ENCODE data around the gene GRIA4. TPM values are rescaled to one million over a fixed set of nuclear protein-coding genes. Genes with fewer than 3 reads are reported as not detected.

GRIA4 gene
- polyA plus RNA-seq, 1 donor = 7.3 TPM

DNA sequence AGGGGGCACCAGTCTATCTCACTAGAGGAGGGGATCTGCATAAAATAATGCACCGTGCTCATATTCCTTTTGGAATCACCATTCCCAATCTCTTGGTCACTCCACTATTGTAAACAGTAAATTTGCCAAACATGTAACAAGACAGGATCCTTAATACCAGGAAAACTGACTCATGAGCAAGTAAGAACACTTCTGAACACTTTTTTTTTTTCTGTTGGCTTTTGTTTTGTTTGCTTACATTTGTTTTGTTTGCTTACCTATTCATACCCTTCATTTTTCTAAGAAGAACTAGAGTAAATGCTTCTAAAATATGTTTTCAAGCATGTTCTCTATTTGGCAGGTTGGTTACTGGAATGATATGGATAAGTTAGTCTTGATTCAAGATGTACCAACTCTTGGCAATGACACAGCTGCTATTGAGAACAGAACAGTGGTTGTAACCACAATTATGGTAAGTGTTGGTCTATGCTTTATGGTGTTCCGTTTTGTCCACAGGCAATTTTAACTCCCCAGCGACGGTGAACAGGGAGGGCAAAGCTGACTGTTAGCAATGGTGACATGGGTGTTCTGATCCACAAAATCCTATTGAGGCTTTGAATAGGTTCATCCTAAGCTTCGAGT is 300.3 kb downstream of the GRIA4 start:
- DNase-seq = no peak
- H3K36me3 ChIP-seq (ENCODE audit: control insufficient read depth, insufficient read depth, low read length) = no peaks in the 10 kb centered on the region
- no peaks in the 10 kb centered on the region for H3K4me1 ChIP-seq (ENCODE audit: control insufficient read depth, insufficient read depth, low read length)
- H3K27me3 ChIP-seq (ENCODE audit: control insufficient read depth, insufficient read depth, low read length) = no peaks in the 10 kb centered on the region
- WGBS (ENCODE audit: insufficient coverage, low lambda C conversion rate) = 83% methylated on average over 1 of the region's 5 CpGs
- no peak overlapping the region for H3K27ac ChIP-seq (ENCODE audit: low read length)
- no peaks in the 10 kb centered on the region for H3K9me3 ChIP-seq (ENCODE audit: control insufficient read depth, low read depth, low read length)
- H3K4me3 ChIP-seq (ENCODE audit: low read length) = no peak overlapping the region

DNA sequence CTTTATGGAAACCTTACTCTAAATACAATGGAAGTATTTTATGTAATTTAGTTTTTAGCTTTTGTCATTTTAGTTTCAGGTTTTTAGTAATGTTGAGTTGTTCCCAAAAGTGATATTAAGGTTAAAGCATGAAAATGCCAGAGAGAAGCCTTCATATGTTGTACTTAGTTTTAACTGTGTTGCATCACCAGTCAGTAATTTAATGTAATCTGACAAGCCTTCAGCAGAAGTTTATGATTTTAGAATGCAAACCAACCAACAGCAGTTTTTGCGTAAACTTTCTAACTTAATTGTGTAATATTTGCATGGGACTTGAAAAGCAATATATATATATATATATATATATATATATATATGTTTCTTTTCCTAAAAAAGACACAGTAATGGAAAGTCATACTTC is 301.6 kb downstream of the GRIA4 start:
- no CpG with 5 or more reads among the region's 1 CpG for WGBS (ENCODE audit: insufficient coverage, low lambda C conversion rate)

DNA sequence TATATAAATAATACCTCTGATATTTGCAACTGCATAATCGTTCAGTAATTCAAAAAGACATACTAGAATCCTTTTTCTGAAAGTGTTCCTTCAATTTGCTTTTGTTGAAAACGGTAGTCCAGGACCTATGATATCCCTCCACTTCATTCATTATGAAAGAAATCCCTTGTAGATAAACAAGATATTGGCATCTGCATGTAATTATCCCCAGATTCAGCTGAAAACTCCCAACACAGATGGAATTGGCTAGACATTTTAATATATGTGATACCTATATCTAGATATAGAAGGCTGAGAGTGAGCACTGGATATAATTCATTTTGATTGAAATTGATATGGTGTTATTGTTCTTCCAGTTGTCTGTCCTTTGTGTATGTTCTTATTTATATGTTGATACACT is 302.8 kb downstream of the GRIA4 start:
- no CpG with 5 or more reads among the region's 2 CpGs for WGBS (ENCODE audit: insufficient coverage, low lambda C conversion rate)
- no peaks in the 10 kb centered on the region for H3K36me3 ChIP-seq (ENCODE audit: control insufficient read depth, insufficient read depth, low read length)
- no peak overlapping the region for H3K4me3 ChIP-seq (ENCODE audit: low read length)
- no peaks in the 10 kb centered on the region for H3K27me3 ChIP-seq (ENCODE audit: control insufficient read depth, insufficient read depth, low read length)
- H3K9me3 ChIP-seq (ENCODE audit: control insufficient read depth, low read depth, low read length) = no peaks in the 10 kb centered on the region
- H3K4me1 ChIP-seq (ENCODE audit: control insufficient read depth, insufficient read depth, low read length) = no peaks in the 10 kb centered on the region
- no peak for DNase-seq
- no peak overlapping the region for H3K27ac ChIP-seq (ENCODE audit: low read length)

More for the DNA sequence above, 301.6 kb downstream of the GRIA4 start:
- H3K9me3 ChIP-seq (ENCODE audit: control insufficient read depth, low read depth, low read length) = no peaks in the 10 kb centered on the region
- no peak overlapping the region for H3K27ac ChIP-seq (ENCODE audit: low read length)
- H3K27me3 ChIP-seq (ENCODE audit: control insufficient read depth, insufficient read depth, low read length) = no peaks in the 10 kb centered on the region
- H3K4me3 ChIP-seq (ENCODE audit: low read length) = no peak overlapping the region
- no peaks in the 10 kb centered on the region for H3K36me3 ChIP-seq (ENCODE audit: control insufficient read depth, insufficient read depth, low read length)
- no peaks in the 10 kb centered on the region for H3K4me1 ChIP-seq (ENCODE audit: control insufficient read depth, insufficient read depth, low read length)
- no peak for DNase-seq

DNA sequence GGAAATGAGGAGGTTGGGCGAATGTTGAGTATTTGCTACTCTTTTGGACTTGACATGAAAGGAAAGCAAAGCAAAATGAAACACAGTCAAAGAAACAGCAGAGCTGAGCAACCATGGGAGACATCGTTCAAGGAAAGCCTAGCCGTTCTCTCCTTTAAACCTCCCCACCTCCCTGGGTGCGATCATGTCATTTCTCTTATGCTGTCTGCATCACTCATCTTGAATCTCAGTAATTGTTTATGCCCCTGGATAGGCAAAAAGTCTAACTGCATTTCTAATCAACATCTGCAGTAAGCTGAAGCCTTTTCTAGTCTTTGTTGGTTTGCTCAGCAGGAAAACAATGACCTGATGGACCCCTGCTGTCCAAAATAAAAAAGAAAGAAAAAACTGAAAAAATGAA is 305.1 kb downstream of the GRIA4 start:
- no peak for DNase-seq
- Histone ChIP-seq H3K27ac (ENCODE audit: low read length) (no peak overlapping the region), H3K4me1 (ENCODE audit: control insufficient read depth, insufficient read depth, low read length) (no peaks in the 10 kb centered on the region), H3K9me3 (ENCODE audit: control insufficient read depth, low read depth, low read length) (no peaks in the 10 kb centered on the region), H3K36me3 (ENCODE audit: control insufficient read depth, insufficient read depth, low read length) (no peaks in the 10 kb centered on the region), H3K27me3 (ENCODE audit: control insufficient read depth, insufficient read depth, low read length) (no peaks in the 10 kb centered on the region), H3K4me3 (ENCODE audit: low read length) (no peak overlapping the region)
- WGBS (ENCODE audit: insufficient coverage, low lambda C conversion rate) = 40% methylated on average over 1 of the region's 4 CpGs

DNA sequence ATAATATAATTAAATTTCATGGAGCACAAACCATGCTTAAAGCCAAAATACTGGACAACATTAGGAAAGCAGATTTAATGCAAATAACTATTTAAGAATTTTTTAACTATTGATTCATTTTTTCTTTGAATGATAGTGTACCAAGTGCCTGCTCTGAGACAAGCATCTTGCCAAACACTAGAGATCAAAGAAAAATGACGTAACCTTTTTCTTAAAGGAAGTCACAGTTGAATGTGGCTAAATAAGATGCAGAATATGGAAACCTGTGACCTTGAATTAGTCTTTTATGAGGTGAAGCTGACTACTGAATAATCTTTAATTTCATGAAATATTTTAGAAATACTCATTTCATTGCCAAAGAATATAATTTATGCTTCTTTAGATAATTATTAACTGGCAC is 308.2 kb downstream of the GRIA4 start:
- no peaks in the 10 kb centered on the region for H3K36me3 ChIP-seq (ENCODE audit: control insufficient read depth, insufficient read depth, low read length)
- WGBS (ENCODE audit: insufficient coverage, low lambda C conversion rate) = 100% methylated on average over 1 of the region's 1 CpG

DNA sequence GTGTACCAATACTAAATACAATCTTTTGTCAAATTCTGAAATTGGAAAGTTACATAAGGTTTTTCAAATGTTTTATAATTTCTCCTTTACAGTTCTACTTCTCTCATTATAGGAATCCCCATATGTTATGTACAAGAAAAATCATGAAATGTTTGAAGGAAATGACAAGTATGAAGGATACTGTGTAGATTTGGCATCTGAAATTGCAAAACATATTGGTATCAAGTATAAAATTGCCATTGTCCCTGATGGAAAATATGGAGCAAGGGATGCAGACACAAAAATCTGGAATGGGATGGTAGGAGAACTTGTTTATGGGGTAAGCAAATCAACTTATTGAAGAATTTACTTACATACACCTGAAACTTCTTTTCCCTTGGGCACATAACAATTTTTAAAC is 308.7 kb downstream of the GRIA4 start:
- Histone ChIP-seq H3K4me3 (ENCODE audit: low read length) (no peak overlapping the region), H3K27ac (ENCODE audit: low read length) (no peak overlapping the region), H3K4me1 (ENCODE audit: control insufficient read depth, insufficient read depth, low read length) (no peaks in the 10 kb centered on the region), H3K9me3 (ENCODE audit: control insufficient read depth, low read depth, low read length) (no peaks in the 10 kb centered on the region), H3K36me3 (ENCODE audit: control insufficient read depth, insufficient read depth, low read length) (no peaks in the 10 kb centered on the region), H3K27me3 (ENCODE audit: control insufficient read depth, insufficient read depth, low read length) (no peaks in the 10 kb centered on the region)
- no peak for DNase-seq

More for the DNA sequence above, 308.2 kb downstream of the GRIA4 start:
- Histone ChIP-seq H3K4me1 (ENCODE audit: control insufficient read depth, insufficient read depth, low read length) (no peaks in the 10 kb centered on the region), H3K27me3 (ENCODE audit: control insufficient read depth, insufficient read depth, low read length) (no peaks in the 10 kb centered on the region), H3K9me3 (ENCODE audit: control insufficient read depth, low read depth, low read length) (no peaks in the 10 kb centered on the region), H3K27ac (ENCODE audit: low read length) (no peak overlapping the region), H3K4me3 (ENCODE audit: low read length) (no peak overlapping the region)
- no peak for DNase-seq

DNA sequence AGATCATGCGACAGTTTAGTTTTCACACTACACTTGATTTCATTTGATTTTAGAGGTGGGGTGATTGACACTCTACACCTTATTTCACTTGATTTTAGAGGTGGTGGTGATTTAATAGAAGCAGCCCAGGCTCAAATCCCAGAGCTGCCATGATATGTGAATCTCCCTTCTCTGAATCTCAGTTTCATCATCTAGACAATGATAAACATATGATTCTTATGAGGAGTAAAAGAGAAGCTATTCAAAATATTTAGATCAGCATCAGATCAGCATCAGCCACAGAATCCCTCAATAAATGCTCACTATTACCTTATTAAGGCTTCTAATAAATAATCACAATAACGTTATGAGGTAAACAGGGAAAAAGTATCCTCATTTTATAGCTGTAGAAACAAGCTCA is 313.4 kb downstream of the GRIA4 start:
- Histone ChIP-seq H3K4me3 (ENCODE audit: low read length) (no peak overlapping the region), H3K27ac (ENCODE audit: low read length) (no peak overlapping the region), H3K4me1 (ENCODE audit: control insufficient read depth, insufficient read depth, low read length) (no peaks in the 10 kb centered on the region), H3K27me3 (ENCODE audit: control insufficient read depth, insufficient read depth, low read length) (no peaks in the 10 kb centered on the region), H3K9me3 (ENCODE audit: control insufficient read depth, low read depth, low read length) (no peaks in the 10 kb centered on the region), H3K36me3 (ENCODE audit: control insufficient read depth, insufficient read depth, low read length) (no peaks in the 10 kb centered on the region)
- 93% methylated on average over 2 of the region's 2 CpGs for WGBS (ENCODE audit: insufficient coverage, low lambda C conversion rate)
- DNase-seq = no peak

DNA sequence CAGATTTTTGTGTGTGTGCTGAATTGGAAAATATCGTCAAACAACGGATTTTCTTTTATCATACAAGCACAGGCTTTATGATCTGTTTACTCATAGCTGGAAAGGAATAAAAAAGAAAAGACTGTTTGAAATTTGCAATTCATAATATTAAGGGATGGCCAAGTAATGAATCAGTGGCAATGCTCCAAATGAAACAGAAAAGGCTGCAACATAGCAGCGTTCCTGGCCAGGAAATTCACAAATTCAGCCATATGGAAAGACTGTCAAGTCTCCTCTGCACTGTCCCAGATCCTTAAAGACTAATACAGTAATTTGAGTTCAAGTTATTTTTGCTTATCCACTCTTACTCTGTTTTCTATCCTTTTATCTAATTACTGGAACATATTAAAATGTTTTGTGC is 313.9 kb downstream of the GRIA4 start:
- Histone ChIP-seq H3K27ac (ENCODE audit: low read length) (no peak overlapping the region), H3K4me1 (ENCODE audit: control insufficient read depth, insufficient read depth, low read length) (no peaks in the 10 kb centered on the region), H3K36me3 (ENCODE audit: control insufficient read depth, insufficient read depth, low read length) (no peaks in the 10 kb centered on the region), H3K27me3 (ENCODE audit: control insufficient read depth, insufficient read depth, low read length) (no peaks in the 10 kb centered on the region), H3K4me3 (ENCODE audit: low read length) (no peak overlapping the region), H3K9me3 (ENCODE audit: control insufficient read depth, low read depth, low read length) (no peaks in the 10 kb centered on the region)
- DNase-seq = no peak
- WGBS (ENCODE audit: insufficient coverage, low lambda C conversion rate) = 61% methylated on average over 3 of the region's 3 CpGs

DNA sequence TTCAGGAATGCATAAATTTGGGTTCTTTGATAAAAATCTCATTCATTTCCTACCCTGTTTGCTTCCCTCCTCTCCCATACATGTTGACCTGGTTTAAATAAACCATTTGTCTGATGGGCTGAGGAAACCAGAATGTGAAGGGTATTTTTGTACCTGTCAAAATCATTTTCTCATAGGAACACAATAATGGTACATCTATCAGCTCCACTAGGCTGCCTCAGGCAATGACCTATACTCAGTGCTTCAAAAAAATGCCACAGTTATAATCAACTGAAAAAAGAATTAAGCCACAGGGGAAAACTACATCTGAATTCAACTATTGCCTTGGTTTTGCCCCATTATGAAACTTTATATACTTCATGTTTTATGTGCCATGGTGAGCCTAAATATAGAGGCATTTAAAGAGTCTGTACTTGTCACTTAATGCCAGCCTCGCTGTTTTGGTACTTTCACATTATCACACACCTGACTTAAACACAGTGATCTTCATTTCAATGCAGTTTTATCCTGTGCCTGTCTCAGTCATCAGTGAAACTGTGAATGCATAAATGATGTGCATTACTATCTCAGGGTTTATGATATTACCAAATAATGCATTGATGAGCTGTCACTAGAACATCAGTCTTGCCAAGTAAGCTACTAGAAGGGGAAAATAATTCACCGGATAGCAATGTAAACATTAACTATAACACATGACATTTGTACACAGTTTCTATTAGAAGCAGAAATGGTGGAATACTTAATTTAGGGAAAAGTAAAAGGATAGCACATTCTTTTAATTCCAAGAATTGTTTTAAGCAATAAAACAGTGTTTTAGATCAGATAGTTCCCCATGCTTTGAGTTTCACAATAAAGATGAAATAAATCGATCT is 319.4 kb downstream of the GRIA4 start:
- WGBS (ENCODE audit: insufficient coverage, low lambda C conversion rate) = no CpG with 5 or more reads among the region's 3 CpGs
- H3K4me1 ChIP-seq (ENCODE audit: control insufficient read depth, insufficient read depth, low read length) = no peaks in the 10 kb centered on the region

DNA sequence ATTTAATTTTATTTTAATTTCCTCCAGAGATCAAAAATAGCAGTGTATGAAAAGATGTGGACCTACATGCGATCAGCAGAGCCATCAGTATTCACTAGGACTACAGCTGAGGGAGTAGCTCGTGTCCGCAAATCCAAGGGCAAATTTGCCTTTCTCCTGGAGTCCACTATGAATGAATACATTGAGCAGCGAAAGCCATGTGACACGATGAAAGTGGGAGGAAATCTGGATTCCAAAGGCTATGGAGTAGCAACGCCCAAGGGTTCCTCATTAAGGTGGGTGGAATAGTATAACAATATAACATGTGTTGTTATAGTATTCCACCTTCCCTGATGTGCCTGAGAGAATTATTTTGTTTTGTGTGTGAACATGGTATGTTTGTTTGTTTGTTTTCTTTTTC is 323.8 kb downstream of the GRIA4 start:
- no peaks in the 10 kb centered on the region for H3K9me3 ChIP-seq (ENCODE audit: control insufficient read depth, low read depth, low read length)
- H3K36me3 ChIP-seq (ENCODE audit: control insufficient read depth, insufficient read depth, low read length) = no peaks in the 10 kb centered on the region
- WGBS (ENCODE audit: insufficient coverage, low lambda C conversion rate) = no CpG with 5 or more reads among the region's 6 CpGs
- H3K27ac ChIP-seq (ENCODE audit: low read length) = no peak overlapping the region
- DNase-seq = no peak
- H3K4me3 ChIP-seq (ENCODE audit: low read length) = no peak overlapping the region
- H3K27me3 ChIP-seq (ENCODE audit: control insufficient read depth, insufficient read depth, low read length) = no peaks in the 10 kb centered on the region
- no peaks in the 10 kb centered on the region for H3K4me1 ChIP-seq (ENCODE audit: control insufficient read depth, insufficient read depth, low read length)

More for the DNA sequence above, 319.4 kb downstream of the GRIA4 start:
- DNase-seq = no peak
- Histone ChIP-seq H3K27ac (ENCODE audit: low read length) (no peak overlapping the region), H3K27me3 (ENCODE audit: control insufficient read depth, insufficient read depth, low read length) (no peaks in the 10 kb centered on the region), H3K9me3 (ENCODE audit: control insufficient read depth, low read depth, low read length) (no peaks in the 10 kb centered on the region), H3K36me3 (ENCODE audit: control insufficient read depth, insufficient read depth, low read length) (no peaks in the 10 kb centered on the region), H3K4me3 (ENCODE audit: low read length) (no peak overlapping the region)

DNA sequence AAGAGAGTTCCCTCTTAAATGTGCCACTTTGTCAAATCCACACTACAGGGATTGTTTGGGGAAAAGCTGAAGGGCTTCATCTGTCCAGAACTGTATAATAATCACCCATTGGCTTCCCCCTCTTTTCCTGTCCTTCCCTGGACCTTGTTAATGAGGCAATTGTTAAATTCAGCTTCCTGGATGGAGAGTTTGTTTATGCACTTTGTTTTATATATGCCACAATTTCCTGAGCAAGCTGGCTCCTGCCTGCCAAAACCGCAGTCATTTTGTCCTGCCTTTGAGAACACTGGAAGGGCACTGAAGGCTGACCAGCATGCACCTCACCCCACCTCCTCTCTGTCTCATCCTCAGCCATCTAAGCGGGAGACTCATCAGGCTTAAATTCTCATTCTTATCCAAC is 325.9 kb downstream of the GRIA4 start:
- Histone ChIP-seq H3K9me3 (ENCODE audit: control insufficient read depth, low read depth, low read length) (no peaks in the 10 kb centered on the region), H3K4me3 (ENCODE audit: low read length) (no peak overlapping the region), H3K27me3 (ENCODE audit: control insufficient read depth, insufficient read depth, low read length) (no peaks in the 10 kb centered on the region), H3K4me1 (ENCODE audit: control insufficient read depth, insufficient read depth, low read length) (no peaks in the 10 kb centered on the region), H3K36me3 (ENCODE audit: control insufficient read depth, insufficient read depth, low read length) (no peaks in the 10 kb centered on the region), H3K27ac (ENCODE audit: low read length) (no peak overlapping the region)
- DNase-seq = no peak
- WGBS (ENCODE audit: insufficient coverage, low lambda C conversion rate) = no CpG with 5 or more reads among the region's 2 CpGs

All from large intestine (tissue), 3 donors.